Activated gamma-delta T cell treated with anti-CD3 and anti-CD28 coated beads, Interleukin-2, amount 50 U/mL, for 16 hours (primary cell): ENCODE data around the gene GADD45B.
"Not testable (repeated sequence)": the region's sequence is repeated elsewhere in the genome, so short reads cannot be mapped to it uniquely, and the experiment has no call there.

ENCODE experiments used
- DNase-seq: peaks from one replicate; pipeline ENCODE4 v3.0.0-alpha.2; 2020; ENCODE audit warnings: low read depth

GADD45B gene

DNA sequence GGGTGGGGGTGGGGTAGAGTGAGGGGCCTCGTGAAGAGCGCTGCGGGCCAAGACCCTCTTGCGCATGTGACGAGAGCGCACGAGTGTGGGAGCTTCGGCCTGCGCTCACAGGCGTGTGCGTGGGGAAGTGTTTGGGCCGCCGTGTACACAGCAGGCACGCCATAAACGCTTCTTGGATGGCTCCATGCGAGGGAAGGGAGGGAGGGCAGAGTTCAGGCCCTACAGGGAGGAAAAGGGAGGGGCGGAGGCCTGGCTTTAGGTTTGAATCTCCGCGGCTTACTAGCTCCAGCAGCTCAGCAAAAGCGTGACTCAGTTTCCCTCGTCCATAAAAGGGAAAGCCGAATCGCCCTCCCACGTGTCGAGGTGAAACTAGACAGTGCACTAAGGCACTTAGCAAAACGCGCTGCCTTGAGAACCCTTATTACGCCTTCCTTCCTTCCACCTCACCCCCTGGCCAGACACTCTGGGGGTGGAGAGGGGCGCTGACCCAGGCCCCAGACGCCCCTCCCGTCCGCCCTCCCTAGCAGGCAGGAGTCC is 12.5 kb downstream of the GADD45B start:
- no peak for DNase-seq

- no peak for DNase-seq
These were observed 13.2 kb downstream of the GADD45B start for GRCh38 chr19:2488942-2489731.

DNA sequence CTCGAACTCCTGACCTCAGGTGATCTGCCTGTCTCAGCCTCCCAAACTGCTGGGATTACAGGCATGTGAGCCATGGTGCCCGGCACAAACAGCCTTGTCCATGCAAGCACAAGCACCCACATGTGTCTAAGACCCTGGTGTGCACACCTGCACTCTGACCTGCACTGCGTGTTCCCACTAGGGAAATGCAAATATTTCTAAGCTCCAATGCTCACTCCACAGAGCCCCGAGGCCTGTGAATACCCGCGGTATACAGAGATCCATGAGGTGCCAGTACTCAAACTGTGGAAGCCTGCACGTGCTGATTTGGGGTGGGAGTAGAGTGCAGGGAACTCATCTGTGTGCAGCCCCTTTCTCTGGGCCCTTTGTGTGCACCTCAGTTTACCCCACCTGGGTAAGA is 14.7 kb downstream of the GADD45B start:
- DNase-seq, result no peak

DNA sequence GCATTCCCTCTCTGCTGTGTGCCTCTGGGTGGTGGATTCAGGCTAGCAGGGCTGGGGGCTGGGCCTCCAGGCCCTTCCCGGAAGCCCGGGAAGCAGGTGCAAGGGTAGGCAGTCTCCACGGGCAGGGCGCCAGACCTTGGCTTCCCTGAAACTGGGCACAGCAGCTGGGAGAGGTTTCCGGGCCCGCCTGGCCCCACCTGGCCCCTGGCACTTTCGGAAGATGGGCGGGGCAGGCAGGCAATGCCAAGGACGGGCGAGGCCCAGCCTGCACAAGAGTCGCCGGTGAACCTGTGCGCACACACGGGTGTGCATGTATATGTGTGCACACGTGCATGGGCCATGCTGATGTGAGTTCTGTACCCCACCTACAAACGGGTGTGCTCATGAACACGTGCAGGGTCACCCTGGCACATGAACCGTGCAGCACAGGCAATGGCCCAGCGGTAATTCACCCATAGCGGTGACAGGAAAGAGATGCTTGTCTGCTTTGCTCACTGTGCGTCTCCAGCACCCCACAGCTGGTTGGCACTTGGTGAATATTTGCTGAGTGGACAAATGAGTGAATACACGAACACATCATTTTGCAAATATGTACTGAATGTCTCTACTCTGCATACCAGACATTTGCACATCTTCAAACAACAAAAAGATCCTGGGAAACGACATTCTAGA is 15.3 kb downstream of the GADD45B start:
- no peak for DNase-seq

GRCh38 chr19:2492870-2493269 is 16.9 kb downstream of the GADD45B start:
- no peak for DNase-seq

GRCh38 chr19:2493448-2493847 is 17.5 kb downstream of the GADD45B start:
- not testable (repeated sequence) for DNase-seq

DNA sequence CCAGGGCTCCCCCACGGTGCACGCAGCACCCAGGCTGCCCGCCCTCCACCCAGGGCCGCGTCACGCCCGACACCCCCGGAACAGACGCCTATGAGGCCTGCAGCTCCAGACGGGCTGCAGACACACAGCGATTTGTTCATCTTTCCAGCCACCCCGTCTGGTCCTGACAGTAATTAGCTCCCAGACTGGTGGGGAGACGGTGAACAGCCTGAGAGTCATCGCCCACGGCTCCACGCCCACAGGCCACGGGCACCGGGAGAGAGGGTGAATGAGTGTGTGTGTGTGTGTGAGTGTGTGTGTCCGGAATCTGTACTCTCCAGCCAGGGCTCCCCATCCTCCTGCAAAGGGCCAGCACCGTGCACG is 18.1 kb downstream of the GADD45B start:
- DNase-seq, result no peak

- peak; percentile 16 for DNase-seq
These were observed 18.7 kb downstream of the GADD45B start for GRCh38 chr19:2494447-2495129.

DNA sequence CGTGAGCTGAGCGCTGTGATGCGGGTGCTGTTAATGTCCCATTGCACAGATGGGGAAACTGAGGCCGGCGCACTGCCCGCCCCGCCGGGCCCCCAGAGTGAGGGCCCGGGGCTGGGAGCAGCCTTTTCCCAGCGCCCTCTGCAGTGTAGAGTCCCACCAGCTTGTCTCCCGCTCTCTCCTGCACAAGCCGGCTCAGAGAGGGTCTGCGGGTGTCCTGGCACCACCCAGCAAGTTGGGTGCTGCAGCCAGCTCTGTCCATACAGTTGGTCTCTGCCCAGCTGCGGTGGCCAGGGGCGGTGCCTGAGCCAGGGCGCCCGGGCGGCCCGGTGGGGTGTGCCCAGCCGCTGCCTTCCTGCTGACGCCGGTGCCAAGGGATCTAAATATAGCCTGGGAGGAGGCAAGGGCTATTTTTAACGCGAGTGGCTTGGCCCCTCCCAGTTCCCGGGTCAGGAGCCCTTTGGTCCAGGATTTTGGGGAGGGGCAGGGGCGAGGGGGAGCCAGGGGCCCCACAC is 19.3 kb downstream of the GADD45B start:
- no peak for DNase-seq

GRCh38 chr19:2495651-2496316 is 19.9 kb downstream of the GADD45B start:
- DNase-seq, result no peak

DNA sequence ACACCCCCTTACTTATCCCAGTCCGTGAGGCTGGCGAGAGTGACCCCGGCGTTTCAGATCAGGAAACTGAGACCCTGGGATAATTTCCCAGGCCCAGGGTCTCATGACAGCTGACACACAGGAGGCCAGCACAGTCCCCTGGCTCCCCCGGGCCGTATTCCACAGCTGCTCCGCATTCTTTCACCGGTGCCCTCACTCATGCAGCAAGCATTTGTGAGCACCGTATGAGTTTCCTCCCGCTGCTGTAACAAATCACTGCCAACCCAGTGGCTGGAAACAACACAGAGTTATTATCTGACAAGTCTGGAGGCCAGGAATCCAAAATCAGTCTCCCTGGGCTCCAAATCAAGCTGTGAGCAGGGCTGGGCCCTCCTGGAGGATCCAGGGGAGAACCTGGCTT is 21.3 kb downstream of the GADD45B start:
- no peak for DNase-seq

DNA sequence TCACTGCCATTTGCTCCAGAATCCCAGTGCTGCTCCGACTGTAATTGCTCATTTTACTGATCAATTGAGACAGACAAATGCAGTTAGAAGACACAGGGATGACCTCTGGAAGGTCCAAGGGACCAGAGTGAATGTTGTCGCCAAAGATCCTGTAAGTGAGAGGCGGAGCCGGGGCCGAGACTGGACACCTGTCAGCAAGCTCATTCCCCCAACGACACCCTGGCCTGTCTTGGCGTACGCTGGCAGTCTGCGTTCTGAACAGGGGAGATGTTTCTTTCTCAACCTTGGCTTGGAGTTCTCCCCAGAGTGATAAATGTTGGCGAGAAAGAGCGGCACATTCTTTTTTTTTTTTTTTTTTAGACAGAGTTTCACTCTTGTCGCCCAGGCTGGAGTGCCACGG is 24.2 kb downstream of the GADD45B start:
- no peak for DNase-seq

GRCh38 chr19:2500841-2501261 is 24.9 kb downstream of the GADD45B start:
- no peak for DNase-seq

- DNase-seq, result peak; percentile 72
These were observed 27.7 kb downstream of the GADD45B start for GRCh38 chr19:2503521-2504109.

DNA sequence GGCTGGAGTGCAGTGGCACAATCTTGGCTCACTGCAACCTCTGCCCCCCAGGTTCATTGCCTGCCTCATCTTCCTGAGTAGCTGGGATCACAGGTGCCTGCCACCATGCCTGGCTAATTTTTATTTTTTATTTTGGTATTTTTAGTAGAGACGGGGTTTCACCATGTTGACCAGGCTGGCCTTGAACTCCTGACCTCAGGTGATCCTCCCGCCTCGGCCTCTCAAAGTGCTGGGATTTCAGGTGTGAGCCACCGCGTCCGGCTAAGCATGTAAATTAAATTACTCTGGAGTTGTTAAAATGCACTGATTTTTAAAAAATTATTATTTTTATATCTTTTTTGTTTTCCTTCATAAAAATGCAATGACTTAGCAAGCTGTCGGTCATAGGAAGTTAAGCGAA is 30.7 kb downstream of the GADD45B start:
- not testable (repeated sequence) for DNase-seq

GRCh38 chr19:2507109-2507508 is 31.2 kb downstream of the GADD45B start:
- no peak for DNase-seq

DNA sequence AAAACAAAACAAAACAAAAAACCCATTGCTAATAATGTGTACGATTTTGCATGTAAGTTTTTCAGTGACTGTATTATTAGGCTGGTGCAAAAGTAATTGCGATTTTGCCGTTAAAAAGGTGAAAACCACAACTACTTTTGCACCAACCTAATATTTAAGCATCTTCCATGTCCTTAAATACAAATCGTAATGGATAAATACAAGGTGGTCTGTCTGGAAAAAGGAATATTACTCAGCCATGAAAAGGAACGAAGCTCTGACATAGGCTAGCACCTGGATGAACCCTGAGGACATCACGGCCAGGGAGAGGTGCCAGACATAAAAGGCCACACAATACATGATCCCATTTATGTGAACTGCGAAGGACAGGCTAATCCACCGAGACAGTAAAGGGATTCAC is 33.2 kb downstream of the GADD45B start:
- no peak for DNase-seq

GRCh38 chr19:2511570-2511969 is 35.6 kb downstream of the GADD45B start:
- DNase-seq, result no peak

- no peak for DNase-seq
These were observed 36.1 kb downstream of the GADD45B start for GRCh38 chr19:2511991-2512390.

GRCh38 chr19:2512523-2513431 is 36.9 kb downstream of the GADD45B start:
- no peak for DNase-seq
